Naive B cell (primary cell): ENCODE measurements around the gene ZNF79. TPM values are rescaled to one million over a fixed set of nuclear protein-coding genes. Genes with fewer than 3 reads are reported as not detected.
A peak's percentile ranks its signal among the peaks of the same experiment; 100 is the strongest.

ENCODE experiments used
- ATAC-seq, 2 donors: fragments of 150-1000 bp; cut with Tn5 transposase; 2 replicates each; pipeline ENCODE4 v1.10.0; 2021; ENCODE audit warnings: low read depth in 2 of 2, mild to moderate bottlenecking in 2 of 2, moderate library complexity in 2 of 2
- DNase-seq: peaks from one replicate; pipeline ENCODE4 v3.0.0; 2022
- H3K27ac Mint-ChIP-seq, 6 donors: one replicate each; pipeline ENCODE4 v1.8.0; 2020 to 2022; ENCODE audit warnings: mild to moderate bottlenecking in 6 of 6, mixed read lengths in 6 of 6, moderate library complexity in 5 of 6, inconsistent platforms in 2 of 6
- H3K27me3 Mint-ChIP-seq, 3 donors: one replicate each; pipeline ENCODE4 v1.8.0; 2021 to 2022; ENCODE audit warnings: mixed read lengths in 3 of 3, mild to moderate bottlenecking in 1 of 3
- H3K36me3 Mint-ChIP-seq, 2 donors: one replicate each; pipeline ENCODE4 v1.8.0; 2020 to 2022; ENCODE audit warnings: mixed read lengths in 2 of 2, inconsistent platforms in 1 of 2, mild to moderate bottlenecking in 1 of 2
- H3K4me1 Mint-ChIP-seq, 3 donors: one replicate each; pipeline ENCODE4 v1.8.0; 2020 to 2022; ENCODE audit warnings: mixed read lengths in 3 of 3, inconsistent platforms in 1 of 3, mild to moderate bottlenecking in 1 of 3, moderate library complexity in 1 of 3
- H3K4me3 Mint-ChIP-seq, 8 donors: one replicate each; pipeline ENCODE4 v1.8.0; 2020 to 2022; ENCODE audit warnings: mild to moderate bottlenecking in 8 of 8, mixed read lengths in 8 of 8, moderate library complexity in 8 of 8, inconsistent platforms in 2 of 8
- H3K9me3 Mint-ChIP-seq, 7 donors: one replicate each; pipeline ENCODE4 v1.8.0; 2020 to 2022; ENCODE audit warnings: mixed read lengths in 7 of 7, mild to moderate bottlenecking in 5 of 7, inconsistent platforms in 2 of 7, moderate library complexity in 1 of 7
- polyA plus RNA-seq, 6 donors: library from polyadenylated mRNA; unstranded; fragments of 300-500 nt; fragmentation: Illumina TruSeq; gene quantifications; one replicate each; pipeline ENCODE4 v1.2.3, GENCODE V29; 2021; ENCODE audit warnings: low read depth in 6 of 6

ZNF79 gene
- 1 to 10 TPM in 5 of 6 donors, not detected in 1; 5.8 to 8.8 (median 6.2) TPM for polyA plus RNA-seq

- H3K27ac Mint-ChIP-seq, result peak within 1 kb of the TSS; percentile 85 to 98 (median 96)
- no peaks in the 10 kb centered on the region for H3K27me3 Mint-ChIP-seq
- no peaks in the 10 kb centered on the region for H3K9me3 Mint-ChIP-seq
- ATAC-seq, result peak; percentile 94
- DNase-seq, result peak; percentile 90
- no peaks in the 10 kb centered on the region for H3K36me3 Mint-ChIP-seq
- peaks cover 30 to 46% (median 39%) of the 10 kb centered on the region in 3 donors for H3K4me1 Mint-ChIP-seq
- peak within 1 kb of the TSS; percentile 94 to 100 (median 100) for H3K4me3 Mint-ChIP-seq
Observed at GRCh38 chr9:127423934-127424675, at the start of gene ZNF79. TSS of gene ZNF79 (plus strand) at chr9:127424382. CDS start at chr9:127424788, 406 bp downstream.

- DNase-seq (no peak), ATAC-seq (no peak)
- peaks cover 0 to 10% (median 7%) of the 10 kb centered on the region in 7 donors for H3K9me3 Mint-ChIP-seq
- peaks cover 26 to 46% (median 29%) of the 10 kb centered on the region in 3 donors for H3K27me3 Mint-ChIP-seq
- H3K4me3 Mint-ChIP-seq, result no peak overlapping the region
- H3K4me1 Mint-ChIP-seq, result no peaks in the 10 kb centered on the region
- no peaks in the 10 kb centered on the region for H3K36me3 Mint-ChIP-seq
- H3K27ac Mint-ChIP-seq, result no peak overlapping the region
Observed at GRCh38 chr9:127380479-127380878, 43.7 kb upstream of the ZNF79 start.

GRCh38 chr9:127382541-127382940 lies 41.6 kb upstream of the ZNF79 start:
- peaks cover 33 to 51% (median 44%) of the 10 kb centered on the region in 3 donors for H3K27me3 Mint-ChIP-seq
- no peaks in the 10 kb centered on the region for H3K36me3 Mint-ChIP-seq
- H3K4me3 Mint-ChIP-seq, result no peak overlapping the region
- ATAC-seq (no peak), DNase-seq (no peak)
- no peak overlapping the region for H3K27ac Mint-ChIP-seq
- no peaks in the 10 kb centered on the region for H3K4me1 Mint-ChIP-seq
- H3K9me3 Mint-ChIP-seq, result peaks cover 0 to 10% (median 7%) of the 10 kb centered on the region in 7 donors

GRCh38 chr9:127384016-127384730 lies 40.0 kb upstream of the ZNF79 start:
- Mint-ChIP-seq H3K36me3 (no peaks in the 10 kb centered on the region), H3K4me1 (peaks cover 0 to 5% (median 0%) of the 10 kb centered on the region in 3 donors), H3K27ac (peak overlapping the region in 2 of 6 donors; percentile 50 to 70), H3K27me3 (peaks cover 42 to 63% (median 54%) of the 10 kb centered on the region in 3 donors), H3K4me3 (no peak overlapping the region), H3K9me3 (peaks cover 0 to 5% (median 3%) of the 10 kb centered on the region in 7 donors)
- no peak for DNase-seq
- no peak for ATAC-seq

- no peak for DNase-seq
- H3K27ac Mint-ChIP-seq, result no peak overlapping the region
- H3K4me3 Mint-ChIP-seq, result no peak overlapping the region
- peaks cover 0 to 2% (median 0%) of the 10 kb centered on the region in 7 donors for H3K9me3 Mint-ChIP-seq
- peaks cover 43 to 61% (median 55%) of the 10 kb centered on the region in 3 donors for H3K27me3 Mint-ChIP-seq
- H3K36me3 Mint-ChIP-seq, result no peaks in the 10 kb centered on the region
- H3K4me1 Mint-ChIP-seq, result peaks cover 0 to 5% (median 0%) of the 10 kb centered on the region in 3 donors
- no peak for ATAC-seq
Observed at GRCh38 chr9:127384901-127385300, 39.3 kb upstream of the ZNF79 start.

GRCh38 chr9:127386249-127386648 lies 37.9 kb upstream of the ZNF79 start:
- ATAC-seq (no peak), DNase-seq (no peak)
- Mint-ChIP-seq H3K27ac (no peak overlapping the region), H3K9me3 (no peaks in the 10 kb centered on the region), H3K4me3 (no peak overlapping the region), H3K4me1 (peaks cover 0 to 5% (median 0%) of the 10 kb centered on the region in 3 donors), H3K36me3 (no peaks in the 10 kb centered on the region), H3K27me3 (peaks cover 48 to 65% (median 48%) of the 10 kb centered on the region in 3 donors)

GRCh38 chr9:127386981-127387380 lies 37.2 kb upstream of the ZNF79 start:
- ATAC-seq, result no peak
- H3K4me3 Mint-ChIP-seq, result no peak overlapping the region

GRCh38 chr9:127388037-127388855 lies 35.9 kb upstream of the ZNF79 start:
- Mint-ChIP-seq H3K27me3 (peaks cover 53 to 70% (median 56%) of the 10 kb centered on the region in 3 donors), H3K4me1 (peaks cover 0 to 5% (median 0%) of the 10 kb centered on the region in 3 donors), H3K4me3 (no peak overlapping the region), H3K9me3 (no peaks in the 10 kb centered on the region), H3K27ac (no peak overlapping the region), H3K36me3 (no peaks in the 10 kb centered on the region)
- DNase-seq (no peak), ATAC-seq (peak; percentile 40 to 68)

More at GRCh38 chr9:127386981-127387380, 37.2 kb upstream of the ZNF79 start:
- H3K4me1 Mint-ChIP-seq, result peaks cover 0 to 5% (median 0%) of the 10 kb centered on the region in 3 donors
- peaks cover 50 to 67% (median 52%) of the 10 kb centered on the region in 3 donors for H3K27me3 Mint-ChIP-seq
- H3K36me3 Mint-ChIP-seq, result no peaks in the 10 kb centered on the region
- no peaks in the 10 kb centered on the region for H3K9me3 Mint-ChIP-seq
- DNase-seq, result no peak
- no peak overlapping the region for H3K27ac Mint-ChIP-seq

- Mint-ChIP-seq H3K27me3 (peaks cover 47 to 65% (median 53%) of the 10 kb centered on the region in 3 donors), H3K9me3 (no peaks in the 10 kb centered on the region), H3K36me3 (no peaks in the 10 kb centered on the region), H3K4me1 (peaks cover 0 to 5% (median 0%) of the 10 kb centered on the region in 3 donors), H3K4me3 (no peak overlapping the region), H3K27ac (no peak overlapping the region)
- ATAC-seq (no peak), DNase-seq (no peak)
Observed at GRCh38 chr9:127388856-127389238, 35.3 kb upstream of the ZNF79 start.

- H3K4me3 Mint-ChIP-seq, result no peak overlapping the region
- H3K36me3 Mint-ChIP-seq, result no peaks in the 10 kb centered on the region
- H3K27ac Mint-ChIP-seq, result peak overlapping the region in 1 of 6 donors; percentile 60
- peaks cover 39 to 57% (median 50%) of the 10 kb centered on the region in 3 donors for H3K27me3 Mint-ChIP-seq
- H3K4me1 Mint-ChIP-seq, result peaks cover 0 to 5% (median 0%) of the 10 kb centered on the region in 3 donors
- ATAC-seq (no peak), DNase-seq (no peak)
- no peaks in the 10 kb centered on the region for H3K9me3 Mint-ChIP-seq
Observed at GRCh38 chr9:127389381-127390247, 34.6 kb upstream of the ZNF79 start.

GRCh38 chr9:127390248-127390545 lies 34.0 kb upstream of the ZNF79 start:
- peaks cover 0 to 6% (median 0%) of the 10 kb centered on the region in 3 donors for H3K4me1 Mint-ChIP-seq
- H3K27me3 Mint-ChIP-seq, result peaks cover 35 to 53% (median 44%) of the 10 kb centered on the region in 3 donors
- DNase-seq, result no peak
- no peaks in the 10 kb centered on the region for H3K36me3 Mint-ChIP-seq
- H3K4me3 Mint-ChIP-seq, result no peak overlapping the region
- H3K9me3 Mint-ChIP-seq, result no peaks in the 10 kb centered on the region
- no peak for ATAC-seq
- peak overlapping the region in 1 of 6 donors; percentile 29 for H3K27ac Mint-ChIP-seq

GRCh38 chr9:127390563-127390962 lies 33.6 kb upstream of the ZNF79 start:
- no peak for ATAC-seq
- peaks cover 32 to 50% (median 43%) of the 10 kb centered on the region in 3 donors for H3K27me3 Mint-ChIP-seq
- no peak for DNase-seq
- no peaks in the 10 kb centered on the region for H3K36me3 Mint-ChIP-seq
- peak overlapping the region in 1 of 6 donors; percentile 29 for H3K27ac Mint-ChIP-seq
- H3K4me1 Mint-ChIP-seq, result peaks cover 0 to 9% (median 0%) of the 10 kb centered on the region in 3 donors
- H3K9me3 Mint-ChIP-seq, result no peaks in the 10 kb centered on the region
- H3K4me3 Mint-ChIP-seq, result no peak overlapping the region
